NCI-H526 treated with DMSO at 0.1 percent for 48 hours (cell line): ENCODE data around the gene KIAA0513.
A peak's percentile ranks its signal among the peaks of the same experiment; 100 is the strongest.
"Not testable (repeated sequence)": the region's sequence is repeated elsewhere in the genome, so short reads cannot be mapped to it uniquely, and the experiment has no call there.

ENCODE experiments used
- DNase-seq: peaks from one replicate; lab custom pipeline; 2025; lab: John Stamatoyannopoulos, UW

The KIAA0513 gene

DNA sequence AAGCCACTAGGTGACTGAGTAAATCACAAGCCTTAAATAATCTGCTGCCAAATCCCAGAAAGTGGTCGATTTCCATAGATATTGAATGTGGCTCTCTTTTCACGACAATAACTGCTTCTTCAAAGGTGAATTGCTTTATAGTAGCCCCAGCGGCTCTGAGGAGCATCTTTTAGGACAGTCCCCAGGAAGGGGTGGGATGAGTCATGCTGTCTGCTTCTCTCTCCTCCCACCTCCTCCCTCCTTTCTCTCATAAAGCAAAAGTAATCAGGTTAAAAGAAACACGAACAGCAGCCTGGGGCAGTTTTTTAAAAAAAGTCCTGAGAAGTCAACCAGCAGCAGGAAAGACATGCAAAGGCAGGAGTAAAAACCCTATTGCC is 1.8 kb downstream of the KIAA0513 start:
- no peak for DNase-seq

DNA sequence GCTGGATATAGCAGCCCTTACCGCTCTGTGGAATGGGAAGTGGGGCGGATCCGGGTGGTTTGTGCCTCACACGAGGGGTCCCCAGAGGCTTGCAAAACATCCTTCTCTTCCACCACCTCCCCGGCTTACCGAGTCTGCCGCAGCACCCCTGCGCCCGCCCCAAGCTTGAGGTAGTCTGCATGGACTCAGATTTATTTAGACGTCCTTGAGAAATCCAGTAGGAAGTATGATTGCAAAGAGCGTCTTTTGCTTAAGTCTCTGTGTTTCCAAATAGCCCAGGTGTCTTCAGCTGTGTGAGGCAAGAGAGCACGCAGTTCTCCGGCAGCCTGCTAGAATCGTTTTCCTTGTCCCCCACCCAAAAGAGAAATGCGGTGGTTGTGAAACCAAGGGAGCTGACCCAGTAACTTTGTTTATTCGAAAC is 2.4 kb downstream of the KIAA0513 start:
- DNase-seq: no peak

DNA sequence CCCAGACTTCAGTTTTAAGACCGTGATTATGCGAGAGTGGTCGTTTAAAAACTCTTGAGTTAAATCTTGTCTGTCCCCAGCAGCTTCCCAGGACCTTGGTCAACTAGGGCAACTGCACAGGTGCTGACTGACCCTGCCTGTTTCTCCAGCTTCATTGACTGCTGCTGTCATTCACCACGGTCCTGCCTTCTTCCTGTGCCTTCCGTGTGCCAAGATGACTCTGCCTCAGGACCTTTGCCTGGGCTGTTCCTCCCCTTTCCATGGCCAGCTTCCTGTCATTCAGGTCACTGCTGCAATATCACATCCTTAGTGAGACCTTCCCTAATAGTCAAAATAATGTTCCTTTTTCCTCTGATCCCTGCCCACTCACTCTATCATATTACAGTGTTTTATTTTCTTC is 3.9 kb downstream of the KIAA0513 start:
- DNase-seq: no peak

DNA sequence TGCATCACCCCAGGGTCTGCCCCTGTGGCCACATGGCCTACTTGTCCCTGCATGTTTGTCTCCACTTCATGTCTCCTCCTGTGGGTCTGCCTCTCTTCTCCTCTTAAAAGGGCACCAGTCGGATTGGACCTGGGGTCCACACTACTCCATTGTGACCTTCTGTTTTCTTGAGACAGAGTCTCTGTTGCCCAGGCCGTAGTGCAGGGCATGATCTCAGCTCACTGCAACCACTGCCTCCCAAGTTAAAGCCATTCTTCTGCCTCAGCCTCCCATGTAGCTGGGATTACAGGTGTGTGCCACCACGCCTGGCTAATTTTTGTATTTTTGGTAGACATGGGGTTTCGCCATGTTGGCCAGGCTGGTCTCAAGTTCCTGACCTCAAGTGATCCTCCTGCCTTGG is 4.6 kb downstream of the KIAA0513 start:
- not testable (repeated sequence) for DNase-seq

DNA sequence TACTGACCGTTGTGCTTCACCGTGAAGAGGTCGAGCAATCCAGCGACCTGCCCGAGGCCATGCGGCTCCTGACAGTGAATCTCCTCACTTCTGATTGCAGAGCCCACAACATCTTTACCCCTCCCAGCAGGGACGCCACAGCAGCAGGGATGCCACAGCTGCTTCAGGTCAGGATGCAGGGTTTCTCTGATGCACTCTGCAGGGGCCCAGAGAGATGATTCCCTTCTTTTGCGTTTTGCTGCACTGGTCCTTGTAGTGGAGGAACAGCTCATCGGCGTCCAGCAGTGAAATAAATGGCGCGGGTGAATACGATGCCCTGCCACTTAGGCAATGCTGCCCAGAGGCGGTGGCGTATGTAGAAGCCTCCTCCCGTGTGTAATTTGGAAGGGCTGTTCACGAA is 5.6 kb downstream of the KIAA0513 start:
- no peak for DNase-seq

DNA sequence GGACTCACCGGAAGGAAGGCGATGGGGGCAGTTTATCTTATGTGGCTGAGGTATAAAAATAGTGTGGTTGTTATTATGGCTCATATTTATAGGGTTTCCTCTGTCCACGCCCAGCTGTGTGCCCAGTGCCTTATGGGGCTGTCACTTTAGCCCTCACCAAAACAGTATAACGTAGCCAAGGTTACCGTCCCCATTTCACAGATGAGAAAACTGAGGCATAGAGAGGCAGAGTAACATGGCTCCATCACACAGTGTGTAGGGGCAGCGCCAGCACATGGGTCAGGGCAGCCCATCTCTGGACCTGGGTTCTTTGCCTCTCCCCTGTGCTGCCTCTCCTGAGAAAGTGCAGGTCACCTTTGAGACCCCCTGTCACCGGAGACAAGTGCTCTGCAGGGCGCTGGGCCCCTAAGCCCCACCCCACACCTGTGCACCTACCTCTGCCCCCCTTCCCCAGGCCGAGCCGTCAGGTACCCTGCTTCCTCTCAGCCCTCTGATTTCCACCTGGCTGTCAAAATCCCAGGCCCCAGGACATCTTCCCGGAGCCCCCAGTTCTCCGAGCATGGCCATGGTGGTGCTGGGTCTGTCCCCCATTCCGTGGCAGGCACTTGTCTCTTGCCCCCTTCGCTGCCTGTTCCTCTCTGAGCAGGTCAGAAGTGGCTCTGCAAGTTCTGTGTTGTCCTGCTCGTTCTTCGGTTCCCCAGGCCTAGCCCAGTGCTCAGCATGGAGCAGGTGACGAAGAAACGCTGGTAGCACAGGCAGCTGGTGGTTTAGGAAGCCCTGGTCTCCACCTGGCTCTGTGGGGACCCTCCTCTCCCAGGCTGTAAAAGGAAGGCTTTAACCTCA is 7.2 kb downstream of the KIAA0513 start:
- no peak for DNase-seq

DNA sequence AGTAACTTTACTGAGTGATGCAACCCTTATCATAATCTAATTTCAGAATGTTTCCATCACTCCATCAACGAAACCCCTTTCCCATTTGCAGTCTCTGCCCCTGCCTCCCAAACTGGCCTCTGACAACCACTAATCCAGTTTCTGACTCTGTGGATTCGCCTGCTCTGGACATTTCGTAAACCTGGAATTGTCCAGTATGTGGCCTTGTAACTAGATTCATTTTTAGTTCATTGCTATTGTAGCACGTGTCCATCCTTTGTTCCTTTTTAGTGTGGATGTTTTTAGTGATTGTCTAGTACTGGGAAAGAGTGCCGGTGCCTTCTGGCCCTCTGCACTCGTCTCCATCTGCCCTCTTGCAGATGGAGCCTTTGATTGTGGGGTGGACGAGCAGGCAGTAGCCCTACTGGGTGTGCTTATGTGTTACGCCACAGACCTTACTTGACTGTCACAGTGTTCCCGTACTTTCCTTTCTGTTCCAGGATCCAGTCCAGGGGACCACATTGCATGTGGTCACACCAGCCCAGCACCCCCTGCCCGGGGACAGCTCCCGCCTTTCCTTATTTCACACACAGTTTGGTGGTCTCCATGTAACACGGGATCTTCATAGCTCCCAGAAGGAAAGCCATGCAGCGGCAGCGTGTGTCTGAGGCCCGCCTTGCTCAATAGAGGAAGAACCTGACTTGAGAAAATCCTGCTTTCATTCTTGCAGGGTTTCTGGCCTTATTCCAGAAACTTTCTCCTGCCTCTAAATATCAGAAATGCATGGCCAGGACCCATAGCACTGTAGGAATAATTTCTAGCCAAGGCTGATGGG is 8.8 kb downstream of the KIAA0513 start:
- no peak for DNase-seq

DNA sequence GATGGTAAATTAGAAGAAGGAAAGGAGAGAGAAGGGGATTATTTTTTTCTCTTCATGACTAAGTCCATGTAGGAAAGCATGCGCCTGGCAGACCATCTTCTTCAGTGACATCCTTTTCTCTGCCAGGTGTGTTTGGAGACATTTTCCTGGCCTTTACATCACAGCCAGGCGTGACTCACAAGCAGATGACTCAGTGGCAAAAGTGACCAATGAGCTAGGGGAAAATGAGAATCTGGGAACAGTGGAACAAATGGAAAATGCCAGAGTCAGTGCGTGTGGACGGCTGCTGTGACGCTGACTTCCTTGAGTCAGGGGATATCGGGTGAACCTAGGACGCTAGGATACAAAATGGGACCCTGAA is 9.4 kb downstream of the KIAA0513 start:
- no peak for DNase-seq

DNA sequence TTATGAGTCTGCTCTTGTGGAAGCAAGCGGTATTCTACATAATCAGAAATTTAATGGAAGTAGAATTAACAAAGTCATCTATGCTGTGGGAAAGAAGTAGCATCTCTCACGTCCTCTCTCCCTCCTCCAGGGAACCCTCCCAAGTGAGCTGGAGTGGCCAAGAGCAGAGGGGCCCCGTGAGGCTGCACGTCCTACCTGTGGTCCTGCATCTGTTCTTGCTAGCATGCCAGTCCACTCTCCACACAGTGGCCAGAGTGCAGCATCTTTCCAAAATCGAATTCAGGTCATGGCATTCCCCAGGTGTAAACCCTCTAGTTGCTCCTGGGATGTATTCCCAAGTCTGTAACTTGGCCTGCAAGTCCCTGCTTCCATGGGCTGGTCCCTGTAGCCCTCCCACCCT is 10.1 kb downstream of the KIAA0513 start:
- no peak for DNase-seq

DNA sequence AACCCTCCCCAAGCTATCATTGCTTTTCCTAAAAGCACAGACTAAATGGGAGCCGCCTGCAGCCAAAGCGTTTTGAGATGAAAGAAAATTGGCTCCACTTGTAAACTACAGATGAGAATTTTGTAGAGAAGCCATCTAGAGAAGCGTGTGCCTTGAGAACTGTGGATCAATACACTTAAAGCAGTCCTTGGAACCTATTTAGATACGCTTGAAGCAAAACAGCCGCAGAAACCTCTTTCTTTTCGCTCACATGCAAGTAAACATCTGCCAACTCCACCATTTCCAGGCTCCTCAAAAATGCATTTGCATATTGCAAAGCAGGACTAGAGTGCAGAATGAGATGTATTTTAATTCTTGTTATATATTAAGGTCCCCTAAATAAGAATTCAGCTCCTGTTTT is 13.1 kb downstream of the KIAA0513 start:
- peak; percentile 1 for DNase-seq

DNA sequence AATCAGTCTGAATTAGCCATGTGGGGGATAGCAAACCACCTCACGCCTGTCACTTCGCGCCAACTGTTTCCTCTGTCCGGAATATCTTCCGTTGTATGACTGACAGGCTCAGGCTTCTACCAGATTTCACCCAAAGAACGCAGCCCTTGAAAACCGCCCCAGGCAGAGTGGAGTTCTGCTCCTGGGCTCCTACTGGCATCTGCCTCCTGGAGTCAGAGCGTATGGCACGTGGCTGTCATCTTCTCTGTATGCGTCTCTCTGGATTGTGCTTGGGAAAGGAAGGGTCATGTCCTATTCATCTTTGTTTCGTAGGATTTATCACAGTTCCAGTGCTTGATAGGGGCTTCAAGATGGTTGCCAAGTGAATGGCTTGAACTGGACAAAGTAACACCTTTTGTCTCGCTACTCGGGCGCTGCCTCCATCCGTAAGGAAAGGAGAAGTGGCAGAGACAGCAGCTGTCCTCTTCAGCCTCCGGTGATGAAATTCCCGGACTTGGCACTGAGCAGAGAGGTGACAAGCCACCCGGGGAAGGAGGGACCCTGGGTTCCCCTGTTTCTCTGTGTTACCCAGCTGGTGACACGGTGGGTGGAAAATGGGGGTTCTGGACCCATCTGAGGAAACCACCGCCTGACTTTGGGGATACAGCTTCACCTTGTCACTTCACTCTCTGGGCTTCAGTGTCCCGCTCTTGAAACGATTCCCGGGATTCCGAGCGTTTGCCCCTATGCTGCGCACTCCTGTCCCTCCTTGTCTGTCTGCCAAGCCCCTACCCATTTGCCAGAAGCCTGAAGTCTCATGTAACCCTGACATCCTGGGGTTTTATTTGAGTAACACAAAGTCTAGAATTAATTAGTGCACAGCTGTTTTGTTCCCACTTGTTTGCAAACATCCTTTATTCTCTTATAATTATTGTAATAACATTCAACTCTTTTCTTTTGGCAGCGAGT is 13.9 kb downstream of the KIAA0513 start:
- DNase-seq: no peak

DNA sequence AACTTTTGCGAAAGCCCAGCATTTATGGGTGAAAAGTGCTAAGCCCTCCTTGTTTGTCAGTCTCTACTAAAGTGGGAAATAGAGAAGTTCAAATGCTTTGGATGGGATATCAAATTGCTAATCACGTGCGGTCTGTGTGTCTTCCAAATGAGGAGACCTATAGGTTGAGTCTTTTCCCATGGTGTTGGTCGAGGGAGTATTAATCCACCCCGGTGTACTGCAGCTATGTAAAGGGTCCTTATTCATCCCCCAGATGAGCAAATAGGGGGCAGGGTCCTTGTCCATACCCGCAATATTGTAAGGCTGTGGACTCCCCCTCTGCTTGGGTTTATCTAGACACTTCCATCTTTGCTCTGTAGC is 14.6 kb downstream of the KIAA0513 start:
- no peak for DNase-seq

DNA sequence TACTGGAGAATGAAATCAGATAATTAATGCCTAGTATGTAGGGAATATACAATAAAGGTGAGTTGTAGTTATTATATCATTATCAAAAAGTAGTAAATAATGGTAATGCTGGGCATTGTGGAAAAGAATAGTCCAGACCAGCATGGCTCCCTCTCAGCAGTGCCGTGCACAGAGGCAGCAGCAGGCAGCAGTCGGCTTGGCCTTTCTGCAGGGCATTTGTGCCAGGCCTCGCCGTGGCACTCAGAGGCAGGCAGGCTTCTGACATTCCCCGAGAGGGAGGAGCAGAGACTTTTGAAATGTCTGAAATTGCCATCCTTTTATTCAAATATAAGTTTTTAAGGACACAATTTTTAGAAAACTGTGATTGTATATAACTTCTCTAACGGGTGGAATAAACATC is 15.0 kb downstream of the KIAA0513 start:
- no peak for DNase-seq

DNA sequence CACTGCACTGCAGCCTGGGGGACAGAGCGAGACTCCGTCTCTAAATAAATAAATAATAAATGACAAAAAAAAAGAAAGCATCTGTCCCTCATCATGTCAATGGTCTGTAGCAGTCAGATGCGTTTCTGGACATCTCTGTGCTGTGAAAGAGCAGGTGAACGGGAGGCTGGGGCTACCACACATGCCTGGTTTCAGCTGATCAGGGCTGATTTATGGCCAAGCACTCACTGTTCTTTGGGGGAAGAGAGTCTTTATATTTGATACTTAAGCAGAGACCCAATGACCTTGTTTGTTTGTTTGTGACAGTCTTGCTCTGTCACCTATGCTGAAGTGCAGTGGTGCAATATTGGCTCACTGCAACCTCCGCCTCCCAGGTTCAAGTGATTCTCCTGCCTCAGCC is 17.5 kb downstream of the KIAA0513 start:
- DNase-seq: no peak

DNA sequence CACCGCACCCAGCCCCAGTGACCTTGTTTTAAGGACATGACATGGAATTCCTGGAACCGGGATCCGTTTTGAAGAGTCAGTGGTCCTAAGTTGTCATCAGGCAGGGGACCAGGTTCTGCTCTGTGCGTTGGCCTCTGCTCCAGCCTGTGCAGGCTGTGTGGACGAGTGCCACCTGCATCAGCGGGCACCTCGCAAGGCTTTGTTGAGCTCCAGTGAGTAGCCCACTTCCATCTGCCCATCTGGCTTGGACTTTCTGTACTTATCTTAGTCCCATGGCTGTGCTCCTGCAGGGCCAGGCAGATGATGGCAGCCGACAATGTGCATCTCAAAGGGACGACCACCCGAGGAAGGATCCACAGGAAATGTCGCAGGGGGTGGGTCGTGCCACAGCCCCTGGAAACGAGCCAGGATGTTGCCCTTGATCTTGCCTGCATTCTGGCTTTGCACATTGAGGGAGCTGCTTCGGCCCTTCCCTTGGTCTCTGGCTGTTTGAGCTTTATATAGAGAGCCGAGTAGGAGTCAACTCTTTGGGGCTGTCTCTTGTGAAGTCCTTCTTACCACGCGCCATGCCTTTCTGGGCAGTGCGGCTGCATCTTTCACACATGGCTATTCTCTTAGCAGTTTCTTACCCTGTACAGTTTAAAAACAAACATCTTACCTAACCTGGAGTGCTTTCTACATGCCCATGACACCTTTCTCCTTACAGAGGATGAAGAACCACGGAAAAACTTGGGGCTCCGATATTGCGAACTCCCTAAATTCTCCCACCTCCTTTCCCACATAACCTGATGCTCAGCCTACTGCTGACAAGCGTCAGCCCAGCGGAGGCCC is 18.3 kb downstream of the KIAA0513 start:
- no peak for DNase-seq

DNA sequence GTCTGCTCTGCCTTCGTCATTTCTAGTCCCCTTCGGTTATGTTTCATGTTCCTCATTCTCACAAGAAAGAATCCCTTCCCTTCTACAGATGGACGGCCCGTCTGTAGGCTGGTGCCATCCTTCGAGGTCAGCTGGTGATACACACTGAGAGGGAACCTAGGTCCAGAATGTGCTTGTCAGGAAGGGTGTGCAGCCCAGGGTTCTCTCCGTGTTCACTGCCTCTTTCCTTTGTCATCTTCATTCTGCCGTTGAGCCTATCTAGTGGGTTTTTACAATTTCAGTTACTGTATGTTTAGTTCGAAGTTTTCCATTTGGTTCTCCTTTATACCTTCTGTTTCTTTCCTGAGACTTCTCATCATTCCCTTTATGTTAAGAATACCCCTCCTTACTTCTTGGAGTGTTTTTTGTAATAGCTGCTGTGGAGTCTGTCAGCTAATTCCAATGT is 18.9 kb downstream of the KIAA0513 start:
- no peak for DNase-seq

DNA sequence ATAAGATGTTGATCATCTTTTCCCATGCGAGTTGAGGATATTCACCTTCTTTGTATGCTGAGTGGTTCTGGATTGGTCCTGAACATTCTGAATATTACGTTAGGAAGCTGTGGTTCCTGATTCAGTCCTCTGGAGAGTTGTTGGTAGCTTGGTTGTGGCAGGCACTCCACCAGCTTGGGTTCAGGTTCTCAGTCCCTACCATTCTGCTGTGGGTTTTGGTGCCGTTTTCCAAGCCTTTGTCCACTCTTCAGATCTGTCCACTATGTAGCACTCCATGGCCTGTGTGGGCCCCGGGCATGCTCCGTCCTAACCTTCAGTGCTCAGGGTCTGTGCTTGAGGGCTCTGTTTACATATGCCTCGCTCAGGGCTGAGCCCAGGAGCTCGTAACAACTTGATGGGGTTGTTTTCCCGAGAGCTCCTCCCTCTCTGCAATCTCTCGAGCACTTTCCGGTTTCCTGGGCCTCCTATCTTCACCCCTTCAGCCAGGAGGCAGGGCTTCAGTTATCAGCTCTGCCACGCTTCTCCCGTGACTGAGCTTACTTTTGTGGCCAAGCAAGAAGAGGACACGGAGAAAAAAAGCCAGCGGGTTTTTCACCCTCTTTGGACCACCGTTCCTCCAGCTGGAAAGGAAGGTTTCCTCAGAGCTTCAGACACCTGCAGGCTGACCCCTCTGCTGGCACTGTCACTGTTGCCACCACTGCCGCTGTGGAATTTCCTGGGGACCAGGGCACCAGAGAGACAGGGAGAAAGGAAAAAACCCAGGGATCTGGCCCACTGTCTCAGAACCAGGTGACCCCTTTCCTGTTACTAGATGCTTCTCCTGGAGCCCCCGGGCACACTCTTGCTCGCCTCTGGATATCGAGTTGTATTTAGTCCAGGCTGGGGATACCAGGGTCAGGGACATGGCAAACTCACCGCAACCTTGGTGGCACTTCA is 19.6 kb downstream of the KIAA0513 start:
- no peak for DNase-seq

DNA sequence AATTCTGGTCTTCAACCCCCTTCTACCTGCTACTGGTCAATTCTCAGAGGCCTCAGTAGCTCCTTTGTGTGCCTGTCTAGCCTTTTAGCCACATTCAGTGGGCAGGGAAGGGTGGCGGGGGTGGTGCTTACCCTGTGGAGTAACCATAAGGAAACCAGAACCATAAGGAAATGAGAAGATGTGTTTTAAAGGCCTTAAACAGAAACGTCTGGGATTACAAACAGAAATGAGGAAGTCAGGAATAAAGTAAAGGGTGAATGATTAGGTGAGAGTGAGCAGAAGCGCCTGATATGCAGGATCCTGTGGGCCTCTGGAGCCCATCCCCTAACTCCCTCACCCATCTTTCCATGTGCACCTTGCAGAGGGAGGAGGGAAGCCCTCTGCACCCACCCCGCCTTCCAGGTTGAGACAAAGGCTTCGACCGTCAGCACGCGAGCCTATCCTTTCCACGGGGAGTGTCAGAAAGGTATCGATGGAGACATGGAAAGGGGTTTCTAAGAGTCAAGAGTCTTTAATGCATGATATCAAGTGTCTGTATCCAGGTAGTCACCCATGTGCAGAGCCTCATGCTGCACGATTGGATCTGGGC is 20.4 kb downstream of the KIAA0513 start:
- no peak for DNase-seq

DNA sequence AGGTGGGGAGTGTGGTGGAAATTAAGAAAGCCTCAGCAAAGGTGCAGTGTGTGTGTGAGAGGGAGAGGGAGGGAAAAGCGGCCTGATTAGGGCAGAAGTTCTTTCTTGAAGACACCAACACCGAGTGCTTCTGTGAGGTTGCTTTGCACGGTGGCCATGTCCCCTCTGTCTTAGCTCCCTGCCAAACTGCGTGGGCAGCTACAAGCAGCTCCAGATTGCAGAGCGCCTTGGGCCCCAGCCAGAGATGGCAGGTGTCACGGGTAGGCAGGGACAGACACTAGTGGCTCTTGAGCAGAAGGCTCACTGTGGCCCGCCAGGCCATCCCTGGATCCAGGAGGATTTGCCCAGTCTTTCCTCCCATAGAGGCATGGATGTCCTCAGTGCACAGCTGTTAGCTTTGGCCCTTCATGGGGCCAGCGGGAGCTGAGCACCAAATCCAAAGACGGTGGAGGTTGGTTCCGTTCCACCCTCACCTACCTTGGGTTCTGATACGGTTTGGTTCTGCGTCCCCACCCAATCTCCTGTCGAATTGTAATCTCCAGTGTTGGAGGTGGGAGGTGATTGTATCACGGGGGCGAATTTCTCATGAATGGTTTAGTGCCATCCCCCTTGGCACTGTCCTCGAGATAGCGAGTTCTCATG is 21.4 kb downstream of the KIAA0513 start:
- no peak for DNase-seq
